ENCODE data around the gene CCT8.

CCT8 gene

GRCh38 chr21:29102791-29103257, 29.4 kb upstream of the CCT8 start:
- TF ChIP-seq EZH2 (IDR thresholded peaks at IDR 0.05) (no peak), POLR2AphosphoS5 (IDR thresholded peaks at IDR 0.05; ENCODE audit: borderline replicate concordance, low read depth, low read length) (no peak)
- H3K27ac ChIP-seq: no peak overlapping the region
- H3K36me3 ChIP-seq (ENCODE audit: insufficient read depth, low read length): no peaks in the 10 kb centered on the region
- DNase-seq (ENCODE audit: low read depth, low spot score): no peak
- no peaks in the 10 kb centered on the region for H3K9me3 ChIP-seq (ENCODE audit: low read depth, low read length)
- no peak overlapping the region for H3K4me3 ChIP-seq
- no peak overlapping the region for H3K9ac ChIP-seq (ENCODE audit: insufficient read length)

GRCh38 chr21:29098156-29098555, 24.7 kb upstream of the CCT8 start:
- Histone ChIP-seq H3K27ac (no peak overlapping the region), H3K9ac (ENCODE audit: insufficient read length) (no peak overlapping the region), H3K9me3 (ENCODE audit: low read depth, low read length) (no peaks in the 10 kb centered on the region), H3K36me3 (ENCODE audit: insufficient read depth, low read length) (no peaks in the 10 kb centered on the region), H3K4me3 (no peak overlapping the region)
- TF ChIP-seq EZH2 (IDR thresholded peaks at IDR 0.05) (no peak), FOXP2 (optimal IDR thresholded peaks at IDR 0.05; ENCODE audit: control extremely low read depth, extremely low read length, insufficient read depth) (no peak), POLR2AphosphoS5 (IDR thresholded peaks at IDR 0.05; ENCODE audit: borderline replicate concordance, low read depth, low read length) (no peak)
- no peak for DNase-seq (ENCODE audit: low read depth, low spot score)

- Histone ChIP-seq H3K27ac (no peak overlapping the region), H3K9me3 (ENCODE audit: low read depth, low read length) (no peaks in the 10 kb centered on the region), H3K36me3 (ENCODE audit: insufficient read depth, low read length) (no peaks in the 10 kb centered on the region), H3K9ac (ENCODE audit: insufficient read length) (no peak overlapping the region), H3K4me3 (no peak overlapping the region)
- DNase-seq (ENCODE audit: low read depth, low spot score): no peak
- TF ChIP-seq FOXP2 (optimal IDR thresholded peaks at IDR 0.05; ENCODE audit: control extremely low read depth, extremely low read length, insufficient read depth) (no peak), POLR2AphosphoS5 (IDR thresholded peaks at IDR 0.05; ENCODE audit: borderline replicate concordance, low read depth, low read length) (no peak), EZH2 (IDR thresholded peaks at IDR 0.05) (no peak)
Measured at GRCh38 chr21:29096218-29097015, 23.0 kb upstream of the CCT8 start.

GRCh38 chr21:29092102-29092959, 18.9 kb upstream of the CCT8 start:
- no peak overlapping the region for H3K9ac ChIP-seq (ENCODE audit: insufficient read length)

GRCh38 chr21:29091033-29091432, 17.6 kb upstream of the CCT8 start:
- H3K36me3 ChIP-seq (ENCODE audit: insufficient read depth, low read length): no peaks in the 10 kb centered on the region
- no peak for DNase-seq (ENCODE audit: low read depth, low spot score)
- no peaks in the 10 kb centered on the region for H3K9me3 ChIP-seq (ENCODE audit: low read depth, low read length)
- H3K9ac ChIP-seq (ENCODE audit: insufficient read length): no peak overlapping the region
- TF ChIP-seq POLR2AphosphoS5 (IDR thresholded peaks at IDR 0.05; ENCODE audit: borderline replicate concordance, low read depth, low read length) (no peak), FOXP2 (optimal IDR thresholded peaks at IDR 0.05; ENCODE audit: control extremely low read depth, extremely low read length, insufficient read depth) (no peak), EZH2 (IDR thresholded peaks at IDR 0.05) (no peak)
- no peak overlapping the region for H3K4me3 ChIP-seq
- no peak overlapping the region for H3K27ac ChIP-seq

More at GRCh38 chr21:29092102-29092959, 18.9 kb upstream of the CCT8 start:
- H3K4me3 ChIP-seq: no peak overlapping the region
- H3K36me3 ChIP-seq (ENCODE audit: insufficient read depth, low read length): no peaks in the 10 kb centered on the region
- no peak for DNase-seq (ENCODE audit: low read depth, low spot score)
- no peaks in the 10 kb centered on the region for H3K9me3 ChIP-seq (ENCODE audit: low read depth, low read length)
- no peak overlapping the region for H3K27ac ChIP-seq
- TF ChIP-seq FOXP2 (optimal IDR thresholded peaks at IDR 0.05; ENCODE audit: control extremely low read depth, extremely low read length, insufficient read depth) (no peak), POLR2AphosphoS5 (IDR thresholded peaks at IDR 0.05; ENCODE audit: borderline replicate concordance, low read depth, low read length) (no peak), EZH2 (IDR thresholded peaks at IDR 0.05) (no peak)

GRCh38 chr21:29085106-29085752, 11.8 kb upstream of the CCT8 start:
- Histone ChIP-seq H3K9me3 (ENCODE audit: low read depth, low read length) (no peaks in the 10 kb centered on the region), H3K36me3 (ENCODE audit: insufficient read depth, low read length) (no peaks in the 10 kb centered on the region), H3K4me3 (no peak overlapping the region), H3K27ac (no peak overlapping the region), H3K9ac (ENCODE audit: insufficient read length) (no peak overlapping the region)
- TF ChIP-seq EZH2 (IDR thresholded peaks at IDR 0.05): no peak
- TF ChIP-seq FOXP2 (optimal IDR thresholded peaks at IDR 0.05; ENCODE audit: control extremely low read depth, extremely low read length, insufficient read depth): no peak
- no peak for TF ChIP-seq POLR2AphosphoS5 (IDR thresholded peaks at IDR 0.05; ENCODE audit: borderline replicate concordance, low read depth, low read length)
- DNase-seq (ENCODE audit: low read depth, low spot score): no peak

GRCh38 chr21:29084372-29084771, 10.9 kb upstream of the CCT8 start:
- no peak for DNase-seq (ENCODE audit: low read depth, low spot score)
- H3K4me3 ChIP-seq: no peak overlapping the region
- no peak overlapping the region for H3K27ac ChIP-seq
- TF ChIP-seq POLR2AphosphoS5 (IDR thresholded peaks at IDR 0.05; ENCODE audit: borderline replicate concordance, low read depth, low read length) (no peak), FOXP2 (optimal IDR thresholded peaks at IDR 0.05; ENCODE audit: control extremely low read depth, extremely low read length, insufficient read depth) (no peak), EZH2 (IDR thresholded peaks at IDR 0.05) (no peak)
- H3K9me3 ChIP-seq (ENCODE audit: low read depth, low read length): no peaks in the 10 kb centered on the region
- no peaks in the 10 kb centered on the region for H3K36me3 ChIP-seq (ENCODE audit: insufficient read depth, low read length)
- H3K9ac ChIP-seq (ENCODE audit: insufficient read length): no peak overlapping the region

- H3K27ac ChIP-seq: no peak overlapping the region
- TF ChIP-seq FOXP2 (optimal IDR thresholded peaks at IDR 0.05; ENCODE audit: control extremely low read depth, extremely low read length, insufficient read depth) (no peak), POLR2AphosphoS5 (IDR thresholded peaks at IDR 0.05; ENCODE audit: borderline replicate concordance, low read depth, low read length) (no peak), EZH2 (IDR thresholded peaks at IDR 0.05) (no peak)
- no peaks in the 10 kb centered on the region for H3K9me3 ChIP-seq (ENCODE audit: low read depth, low read length)
- H3K9ac ChIP-seq (ENCODE audit: insufficient read length): no peak overlapping the region
- DNase-seq (ENCODE audit: low read depth, low spot score): no peak
- H3K4me3 ChIP-seq: no peak overlapping the region
- no peaks in the 10 kb centered on the region for H3K36me3 ChIP-seq (ENCODE audit: insufficient read depth, low read length)
Measured at GRCh38 chr21:29083306-29083705, 9.9 kb upstream of the CCT8 start.
